Measurements from ENCODE around the gene KDM4B. TPM values are rescaled to one million over a fixed set of nuclear protein-coding genes. Genes with fewer than 3 reads are reported as not detected.
A peak's percentile ranks its signal among the peaks of the same experiment; 100 is the strongest.
"Not testable (repeated sequence)": the region's sequence is repeated elsewhere in the genome, so short reads cannot be mapped to it uniquely, and the experiment has no call there.

Gene KDM4B
- total and polyA plus RNA-seq, 5 donors: 18.8 to 37.5 (median 26.6) TPM

DNA sequence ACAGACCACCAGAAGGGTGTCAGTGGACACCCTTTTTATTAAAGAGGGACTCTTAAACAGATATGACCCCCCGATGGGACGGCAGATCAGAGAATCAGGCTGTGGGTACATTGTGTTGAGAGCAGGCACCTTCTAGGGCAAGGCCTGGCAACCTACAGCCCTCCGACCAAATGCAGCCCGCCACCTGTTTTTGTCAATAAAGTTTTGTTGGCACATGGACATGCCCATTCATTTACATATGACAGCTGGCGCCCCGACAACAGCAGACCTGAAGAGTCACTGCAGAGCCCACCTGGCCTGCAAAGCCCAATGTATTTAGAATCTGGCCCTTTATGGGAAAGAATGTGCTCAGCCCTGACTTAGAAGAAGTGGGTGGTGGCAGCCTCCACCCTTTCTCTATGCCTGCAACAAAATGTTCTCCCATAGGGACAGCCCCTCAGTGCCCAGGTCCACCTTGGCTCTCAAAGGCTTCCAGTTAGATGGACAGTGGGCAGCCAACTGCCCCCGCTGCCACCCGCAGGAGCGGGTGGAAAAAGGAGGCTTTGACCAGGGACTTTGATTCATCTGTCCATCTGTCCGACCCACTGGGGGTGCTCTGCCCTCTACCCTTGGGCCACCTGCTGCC, 186.8 kb downstream of the KDM4B start:
- no peaks in the 10 kb centered on the region for H3K4me1 ChIP-seq (ENCODE audit: control insufficient read depth, insufficient read depth, low read length)
- ATAC-seq (no peak), DNase-seq (peak in 1 of 3 donors; percentile 51)
- no peak overlapping the region for H3K27ac ChIP-seq (ENCODE audit: low read length)
- no peaks in the 10 kb centered on the region for H3K9me3 ChIP-seq (ENCODE audit: control insufficient read depth, low read length)
- H3K27me3 ChIP-seq (ENCODE audit: control insufficient read depth, insufficient read depth): no peaks in the 10 kb centered on the region
- intact Hi-C loops (cut with DNase I): no loop called here
- WGBS: 85% methylated on average over 10 of the region's 10 CpGs
- no peak overlapping the region for H3K4me3 ChIP-seq (ENCODE audit: low read length)

DNA sequence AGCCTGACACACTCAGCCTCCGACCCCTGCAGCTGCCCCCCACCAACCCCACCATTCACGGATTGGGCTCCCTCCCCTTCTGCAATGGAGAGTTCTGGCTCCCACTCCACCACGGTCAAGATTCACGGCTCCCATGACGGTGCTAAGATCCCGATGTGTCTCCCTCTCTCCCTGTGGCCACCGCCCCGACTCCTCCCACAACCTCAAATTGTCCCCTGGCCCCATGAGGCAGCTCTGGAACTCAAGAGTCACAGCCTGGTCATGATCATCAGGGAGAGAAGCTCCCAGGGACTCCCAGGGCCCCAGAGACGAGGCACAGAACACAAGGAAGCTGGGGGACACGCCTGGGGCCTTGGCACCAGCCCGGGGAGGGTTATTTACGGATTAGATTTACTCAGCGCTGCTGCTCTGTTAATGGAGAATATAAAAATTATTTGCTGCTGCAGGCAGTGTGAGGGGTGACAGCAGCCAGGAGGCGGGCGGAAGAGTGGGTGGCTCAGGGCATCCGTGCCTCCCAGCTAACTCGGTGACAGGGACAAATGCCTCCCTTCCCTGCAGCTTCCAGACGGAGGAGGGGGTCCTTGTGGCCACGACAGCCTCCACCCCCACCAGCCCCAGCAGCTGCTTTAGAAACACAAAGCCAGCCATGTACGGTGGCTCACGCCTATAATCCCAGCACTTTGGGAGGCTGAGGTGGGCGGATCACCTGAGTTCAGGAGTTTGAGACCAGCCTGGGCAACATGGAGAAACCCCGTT, 187.5 kb downstream of the KDM4B start:
- 43% methylated on average over 23 of the region's 23 CpGs for WGBS
- intact Hi-C loops (cut with DNase I): no loop called here
- H3K9me3 ChIP-seq (ENCODE audit: control insufficient read depth, low read length): no peaks in the 10 kb centered on the region
- H3K4me1 ChIP-seq (ENCODE audit: control insufficient read depth, insufficient read depth, low read length): no peaks in the 10 kb centered on the region
- ATAC-seq (peak in 1 of 2 donors; percentile 6), DNase-seq (peak in 1 of 3 donors; percentile 66)
- no peak overlapping the region for H3K4me3 ChIP-seq (ENCODE audit: low read length)
- H3K27me3 ChIP-seq (ENCODE audit: control insufficient read depth, insufficient read depth): no peaks in the 10 kb centered on the region
- H3K27ac ChIP-seq (ENCODE audit: low read length): no peak overlapping the region

DNA sequence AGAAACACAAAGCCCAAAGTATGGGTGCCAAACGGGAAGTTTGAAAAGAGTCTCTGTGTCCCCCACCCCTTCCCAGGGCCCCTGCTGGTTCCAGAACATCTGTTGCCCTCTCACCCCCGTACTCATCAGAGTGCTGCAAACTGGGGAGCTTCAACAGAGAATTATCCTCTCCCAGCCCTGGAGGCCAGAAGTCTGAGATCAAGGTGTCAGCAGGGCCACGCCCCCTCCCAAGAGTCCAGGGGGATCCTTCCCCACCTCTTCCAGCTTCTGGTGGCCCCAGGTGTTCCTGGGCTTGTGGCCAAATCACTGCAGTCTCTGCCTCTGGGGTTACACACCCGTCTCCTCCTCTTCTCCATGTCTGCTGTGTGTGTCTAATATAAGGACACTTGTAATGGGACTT, 188.3 kb downstream of the KDM4B start:
- no peaks in the 10 kb centered on the region for H3K4me1 ChIP-seq (ENCODE audit: control insufficient read depth, insufficient read depth, low read length)
- no peak overlapping the region for H3K27ac ChIP-seq (ENCODE audit: low read length)
- WGBS: 68% methylated on average over 4 of the region's 4 CpGs
- DNase-seq (no peak), ATAC-seq (no peak)
- H3K9me3 ChIP-seq (ENCODE audit: control insufficient read depth, low read length): no peaks in the 10 kb centered on the region
- no peak overlapping the region for H3K4me3 ChIP-seq (ENCODE audit: low read length)
- H3K27me3 ChIP-seq (ENCODE audit: control insufficient read depth, insufficient read depth): no peaks in the 10 kb centered on the region
- intact Hi-C loops (cut with DNase I): no loop called here

DNA sequence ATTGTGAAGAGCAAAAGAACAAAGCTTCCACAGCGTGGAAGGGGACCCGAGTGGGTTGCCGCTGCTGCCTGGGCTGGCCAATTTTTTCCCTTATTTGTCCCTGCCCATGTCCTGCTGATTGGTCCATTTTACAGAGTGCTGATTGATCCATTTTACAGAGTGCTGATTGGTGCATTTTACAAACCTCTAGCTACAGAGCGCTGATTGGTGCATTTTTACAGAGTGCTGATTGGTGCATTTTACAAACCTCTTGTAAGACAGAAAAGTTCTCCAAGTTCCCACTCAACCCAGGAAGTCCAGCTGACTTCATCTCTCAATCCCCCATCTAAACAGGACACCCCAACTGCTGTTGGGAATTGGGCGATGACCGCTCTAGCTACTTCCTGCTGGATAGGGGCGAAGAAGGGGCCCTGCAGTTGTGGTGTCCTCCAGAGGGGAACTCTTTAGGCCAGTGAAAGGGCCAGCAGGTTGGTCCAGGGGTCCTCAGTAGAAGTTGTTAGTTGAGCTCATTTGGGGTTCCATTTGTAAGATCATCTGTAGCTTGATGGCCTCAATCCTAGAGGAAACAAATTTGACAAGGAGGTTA, 189.7 kb downstream of the KDM4B start:
- H3K4me1 ChIP-seq (ENCODE audit: control insufficient read depth, insufficient read depth, low read length); DNase-seq; H3K4me3 ChIP-seq (ENCODE audit: low read length); H3K27me3 ChIP-seq (ENCODE audit: control insufficient read depth, insufficient read depth); H3K9me3 ChIP-seq (ENCODE audit: control insufficient read depth, low read length); ATAC-seq; H3K27ac ChIP-seq (ENCODE audit: low read length); intact Hi-C loops (cut with DNase I): not testable (repeated sequence)
- WGBS: 96% methylated on average over 7 of the region's 7 CpGs

DNA sequence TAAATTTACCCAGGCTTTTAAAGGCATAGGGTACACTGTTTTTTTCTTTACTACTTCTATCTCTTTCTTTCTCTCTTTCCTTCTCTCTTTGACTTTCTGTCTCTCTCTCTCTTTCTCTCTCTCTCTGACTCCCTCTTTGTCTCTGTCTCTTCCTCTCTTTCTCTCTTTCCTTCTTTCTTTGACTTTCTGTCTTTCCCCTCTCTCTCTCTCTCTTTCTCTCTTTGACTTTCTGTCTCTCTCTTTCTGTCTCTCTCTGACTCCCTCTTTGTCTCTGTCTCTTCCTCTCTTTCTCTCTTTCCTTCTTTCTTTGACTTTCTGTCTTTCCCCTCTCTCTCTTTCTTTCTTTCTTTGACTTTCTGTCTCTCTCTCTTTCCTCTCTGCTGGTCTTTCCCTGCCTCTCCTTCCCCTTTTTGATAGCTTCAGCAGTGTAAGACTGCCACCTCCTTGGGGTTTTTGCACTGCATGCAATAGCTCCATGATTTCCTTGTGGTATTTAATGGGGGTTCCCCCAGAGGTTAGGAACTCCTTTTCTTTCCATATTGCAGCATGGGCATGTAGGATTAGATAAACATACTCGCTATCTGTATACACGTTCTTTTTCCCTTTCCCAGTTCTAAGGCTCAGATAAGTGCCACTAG, 191.4 kb downstream of the KDM4B start:
- WGBS: 74% methylated on average over 2 of the region's 2 CpGs
- ATAC-seq; DNase-seq; intact Hi-C loops (cut with DNase I); H3K9me3 ChIP-seq (ENCODE audit: control insufficient read depth, low read length); H3K27me3 ChIP-seq (ENCODE audit: control insufficient read depth, insufficient read depth); H3K4me3 ChIP-seq (ENCODE audit: low read length); H3K27ac ChIP-seq (ENCODE audit: low read length); H3K4me1 ChIP-seq (ENCODE audit: control insufficient read depth, insufficient read depth, low read length): not testable (repeated sequence)

DNA sequence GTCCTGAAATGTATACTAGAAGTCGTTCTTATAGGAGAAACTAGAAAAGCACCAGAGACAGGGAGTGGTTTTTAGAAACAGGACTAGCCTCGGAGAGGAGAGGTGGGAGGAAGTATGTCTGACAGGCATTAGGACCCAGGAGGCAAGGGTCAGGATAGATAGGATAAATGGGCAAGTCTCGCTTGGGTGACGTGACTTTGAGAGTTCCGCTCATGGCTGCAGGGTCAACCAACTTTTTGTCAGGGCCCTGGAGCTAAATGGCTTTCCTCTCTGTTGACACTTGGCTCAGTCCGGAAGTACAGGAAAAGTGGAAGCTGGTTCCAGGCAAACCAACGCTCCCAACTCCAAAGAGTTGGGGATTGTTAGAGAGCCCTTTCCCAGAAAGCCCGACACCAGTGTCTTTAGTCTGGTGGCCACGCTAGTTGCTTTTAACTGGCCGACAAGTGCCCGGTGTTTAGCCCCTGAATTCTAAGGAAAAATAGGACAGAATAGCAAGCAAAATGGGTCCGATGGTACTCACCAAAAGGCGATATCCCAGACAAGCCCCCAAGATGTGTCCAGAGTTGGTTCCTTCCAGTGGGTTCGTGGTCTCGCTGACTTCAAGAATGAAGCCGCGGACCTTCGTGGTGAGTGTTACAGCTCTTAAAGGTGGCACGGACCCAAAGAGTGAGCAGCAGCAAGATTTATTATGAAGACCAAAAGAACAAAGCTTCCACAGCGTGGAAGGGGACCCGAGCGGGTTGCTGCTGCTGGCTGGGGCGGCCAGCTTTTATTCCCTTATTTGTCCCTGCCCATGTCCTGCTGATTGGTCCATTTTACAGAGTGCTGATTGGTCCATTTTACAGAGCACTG, 196.2 kb downstream of the KDM4B start:
- H3K4me3 ChIP-seq (ENCODE audit: low read length); H3K27me3 ChIP-seq (ENCODE audit: control insufficient read depth, insufficient read depth); H3K27ac ChIP-seq (ENCODE audit: low read length); DNase-seq; intact Hi-C loops (cut with DNase I); ATAC-seq; H3K4me1 ChIP-seq (ENCODE audit: control insufficient read depth, insufficient read depth, low read length); H3K9me3 ChIP-seq (ENCODE audit: control insufficient read depth, low read length): not testable (repeated sequence)
- 81% methylated on average over 23 of the region's 23 CpGs for WGBS

DNA sequence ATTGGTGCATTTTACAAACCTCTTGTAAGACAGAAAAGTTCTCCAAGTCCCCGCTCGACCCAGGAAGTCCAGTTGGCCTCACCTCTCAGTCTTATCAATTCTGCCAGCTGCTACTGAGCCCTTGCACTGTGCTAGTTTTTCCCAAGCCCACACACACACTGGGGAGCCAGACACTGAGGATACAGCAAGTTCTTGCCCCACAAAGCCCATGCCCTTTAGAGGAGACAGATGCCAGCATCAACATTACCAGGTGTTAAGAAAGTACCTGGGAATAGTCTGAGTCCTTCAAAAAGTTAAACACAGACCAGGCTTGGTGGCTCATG, 196.7 kb downstream of the KDM4B start:
- DNase-seq (no peak), ATAC-seq (no peak)
- 76% methylated on average over 2 of the region's 2 CpGs for WGBS
- Histone ChIP-seq H3K4me3 (ENCODE audit: low read length) (no peak overlapping the region), H3K9me3 (ENCODE audit: control insufficient read depth, low read length) (no peaks in the 10 kb centered on the region), H3K27ac (ENCODE audit: low read length) (no peak overlapping the region), H3K4me1 (ENCODE audit: control insufficient read depth, insufficient read depth, low read length) (no peaks in the 10 kb centered on the region), H3K27me3 (ENCODE audit: control insufficient read depth, insufficient read depth) (no peaks in the 10 kb centered on the region)
- intact Hi-C loops (cut with DNase I): no loop called here

DNA sequence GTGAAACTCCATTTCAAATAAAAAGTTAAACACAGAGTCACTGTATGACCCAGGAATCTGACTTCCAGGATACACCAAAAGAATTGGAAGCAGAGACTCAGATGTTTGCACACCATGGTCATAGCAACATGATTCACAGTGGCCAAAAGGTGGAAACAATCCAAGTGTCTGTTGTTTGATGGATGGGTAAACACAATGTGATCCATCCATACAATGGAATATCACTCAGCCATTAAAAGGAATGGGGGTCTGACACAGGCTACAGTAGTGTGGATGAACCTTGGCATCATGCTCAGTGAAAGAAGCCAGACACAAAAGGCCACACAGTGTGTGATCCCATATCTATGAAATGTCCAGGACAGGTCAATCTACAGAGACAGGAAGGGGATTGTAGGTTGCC, 197.3 kb downstream of the KDM4B start:
- no peak overlapping the region for H3K4me3 ChIP-seq (ENCODE audit: low read length)
- H3K27ac ChIP-seq (ENCODE audit: low read length): no peak overlapping the region
- H3K27me3 ChIP-seq (ENCODE audit: control insufficient read depth, insufficient read depth): no peaks in the 10 kb centered on the region
- no peaks in the 10 kb centered on the region for H3K4me1 ChIP-seq (ENCODE audit: control insufficient read depth, insufficient read depth, low read length)
- intact Hi-C loops (cut with DNase I): no loop called here
- ATAC-seq (no peak), DNase-seq (no peak)
- H3K9me3 ChIP-seq (ENCODE audit: control insufficient read depth, low read length): no peaks in the 10 kb centered on the region

DNA sequence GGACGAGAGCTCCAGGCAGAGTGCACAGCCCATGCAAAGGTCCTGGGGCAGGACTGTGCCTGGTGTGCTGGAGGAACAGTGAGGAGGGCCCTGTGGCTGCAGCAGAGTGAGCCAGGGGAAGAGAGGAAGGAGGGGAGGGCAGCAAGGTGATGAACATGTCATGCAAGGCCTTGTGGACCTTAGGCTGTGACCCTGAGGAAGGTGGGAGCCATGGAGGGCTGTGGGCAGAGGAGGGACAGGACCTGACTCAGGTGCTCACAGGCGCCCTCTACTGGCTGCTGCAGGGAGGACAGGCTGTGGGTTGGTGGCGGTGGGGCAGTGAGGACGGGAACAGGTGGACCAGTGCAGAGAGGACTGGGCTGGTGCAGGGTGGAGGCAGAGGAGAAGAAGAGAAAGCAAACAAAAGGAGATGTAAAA, 201.4 kb downstream of the KDM4B start:
- Histone ChIP-seq H3K27me3 (ENCODE audit: control insufficient read depth, insufficient read depth) (no peaks in the 10 kb centered on the region), H3K4me3 (ENCODE audit: low read length) (no peak overlapping the region), H3K27ac (ENCODE audit: low read length) (no peak overlapping the region), H3K4me1 (ENCODE audit: control insufficient read depth, insufficient read depth, low read length) (no peaks in the 10 kb centered on the region), H3K9me3 (ENCODE audit: control insufficient read depth, low read length) (no peaks in the 10 kb centered on the region)
- 68% methylated on average over 4 of the region's 4 CpGs for WGBS
- intact Hi-C loops (cut with DNase I): no loop called here
- ATAC-seq: peak; percentile 40 to 44
- DNase-seq: peak in 2 of 3 donors; percentile 65 to 75

DNA sequence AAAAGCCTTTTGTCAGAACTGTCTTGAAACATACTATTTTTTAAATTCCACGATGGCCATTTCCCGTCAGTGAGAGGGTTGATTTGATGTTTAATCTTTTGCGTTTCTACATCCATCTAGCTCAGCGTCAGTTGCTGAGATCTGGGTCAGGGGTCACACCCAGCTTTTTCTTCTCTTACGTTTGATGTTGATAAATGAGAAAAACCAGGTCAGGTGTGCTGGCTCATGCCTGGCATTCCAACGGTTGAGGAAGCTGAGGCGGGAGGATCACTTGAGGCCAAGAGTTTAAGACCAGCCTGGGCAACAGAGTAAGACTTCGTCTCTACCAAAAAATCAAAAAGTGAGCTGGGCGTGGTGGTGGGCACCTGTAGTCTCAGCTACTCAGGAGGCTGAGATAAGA, 202.8 kb downstream of the KDM4B start:
- DNase-seq: no peak
- ATAC-seq: no peak
- Histone ChIP-seq H3K27me3 (ENCODE audit: control insufficient read depth, insufficient read depth) (no peaks in the 10 kb centered on the region), H3K9me3 (ENCODE audit: control insufficient read depth, low read length) (no peaks in the 10 kb centered on the region), H3K4me1 (ENCODE audit: control insufficient read depth, insufficient read depth, low read length) (no peaks in the 10 kb centered on the region), H3K4me3 (ENCODE audit: low read length) (no peak overlapping the region), H3K27ac (ENCODE audit: low read length) (no peak overlapping the region)
- intact Hi-C loops (cut with DNase I): no loop called here
- 54% methylated on average over 9 of the region's 9 CpGs for WGBS
